Stimulated activated CD4-positive, alpha-beta T cell treated with anti-CD3 and anti-CD28 coated beads, Interleukin-1b, Interleukin-23, amount 100 ng/mL, for 4 hours (primary cell): ENCODE measurements around the gene RNF14.

Experiments
- DNase-seq, 2 donors: peaks; one replicate each; pipeline ENCODE4 v3.0.0-alpha.2; 2020; ENCODE audit warnings: low read depth in 2 of 2

RNF14 gene

DNA sequence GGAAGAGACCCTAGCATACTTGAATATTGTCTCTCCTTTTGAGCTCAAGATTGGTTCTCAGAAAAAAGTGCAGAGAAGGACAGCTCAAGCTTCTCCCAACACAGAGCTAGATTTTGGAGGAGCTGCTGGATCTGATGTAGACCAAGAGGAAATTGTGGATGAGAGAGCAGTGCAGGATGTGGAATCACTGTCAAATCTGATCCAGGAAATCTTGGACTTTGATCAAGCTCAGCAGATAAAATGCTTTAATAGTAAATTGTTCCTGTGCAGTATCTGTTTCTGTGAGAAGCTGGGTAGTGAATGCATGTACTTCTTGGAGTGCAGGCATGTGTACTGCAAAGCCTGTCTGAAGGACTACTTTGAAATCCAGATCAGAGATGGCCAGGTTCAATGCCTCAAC is 9.5 kb downstream of the RNF14 start:
- no peak for DNase-seq

DNA sequence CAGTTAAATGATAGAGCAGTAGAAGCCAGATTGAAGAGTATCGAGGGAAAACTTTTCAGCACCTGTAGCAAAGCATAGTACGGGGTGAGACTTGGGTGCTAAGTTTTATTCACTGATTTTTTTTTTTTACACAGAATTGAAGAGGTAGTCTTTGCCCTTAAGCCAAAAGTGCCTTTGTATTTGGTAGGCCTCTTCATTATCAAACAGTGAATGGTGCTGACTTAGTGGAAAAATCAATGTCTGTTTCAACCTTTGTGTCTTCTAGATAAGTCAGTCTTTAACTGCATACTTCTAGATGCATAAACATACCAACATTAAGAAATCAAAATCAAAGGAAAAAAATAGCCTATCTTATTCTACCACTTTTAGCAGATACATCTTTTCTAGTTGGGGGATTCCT is 13.7 kb downstream of the RNF14 start:
- DNase-seq = no peak

DNA sequence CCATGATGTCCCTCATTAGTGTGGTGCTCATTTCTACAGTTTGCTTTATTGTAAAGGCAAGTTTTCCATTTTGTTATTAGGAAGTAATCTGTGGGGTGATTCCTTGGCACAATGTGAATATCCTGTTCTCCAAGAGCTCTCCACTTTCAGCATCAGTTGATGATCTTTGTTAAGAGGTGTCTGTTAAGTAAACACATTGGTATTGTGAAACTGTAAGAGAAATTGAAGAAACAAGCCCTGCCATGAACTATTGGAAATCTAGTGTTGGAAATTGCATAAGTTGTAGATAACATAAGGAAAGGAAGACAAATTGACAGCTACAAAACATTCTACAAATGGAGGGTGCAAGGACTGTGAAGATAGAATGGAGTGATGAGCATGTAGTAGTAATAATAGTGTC is 17.2 kb downstream of the RNF14 start:
- DNase-seq = no peak

DNA sequence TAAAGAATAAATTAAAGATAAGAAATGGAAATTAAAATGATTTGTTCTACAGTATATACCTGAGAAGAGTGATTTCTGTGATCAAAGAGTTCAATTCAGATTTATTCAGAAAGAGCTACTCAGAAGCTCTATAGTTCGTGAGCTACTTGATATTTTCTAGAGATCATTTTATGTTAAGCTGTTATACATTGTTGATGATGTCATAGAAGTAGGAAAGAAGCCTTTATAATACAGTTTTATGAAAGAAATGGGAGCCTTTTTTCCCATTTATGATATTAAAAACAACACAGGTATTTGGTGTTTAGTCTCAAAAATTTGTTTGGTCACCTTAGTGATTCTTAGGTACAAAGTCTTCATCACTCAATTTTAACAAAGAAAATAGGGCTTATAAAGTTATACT is 20.8 kb downstream of the RNF14 start:
- DNase-seq = no peak

DNA sequence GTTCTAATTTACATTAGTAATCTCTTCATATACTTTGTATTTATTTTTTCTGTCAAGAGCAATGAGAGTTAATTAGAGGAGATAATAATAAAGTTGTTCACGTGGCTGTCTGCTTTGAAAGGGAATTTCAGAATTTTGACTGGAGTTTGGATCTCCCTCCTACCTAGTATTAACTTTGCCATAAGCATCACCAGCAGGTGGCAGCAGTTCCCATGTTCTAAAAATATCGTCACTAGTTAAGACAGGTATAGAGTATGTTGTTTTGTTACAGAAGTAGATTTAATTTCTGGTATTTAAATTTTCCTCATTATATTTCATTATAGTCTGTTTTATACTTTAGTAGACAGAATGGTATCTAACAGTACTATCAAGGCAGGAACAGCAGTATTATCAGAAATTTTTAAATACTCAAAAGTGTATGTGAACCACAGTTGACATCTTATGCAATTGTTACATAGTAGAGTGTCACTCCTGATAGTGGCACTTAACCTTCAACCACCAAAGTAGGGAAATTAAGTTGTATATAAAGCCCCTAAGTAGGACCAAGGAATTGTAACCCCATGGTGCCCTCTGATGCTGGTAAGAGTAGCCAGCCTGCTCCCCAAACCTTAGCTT is 23.6 kb downstream of the RNF14 start:
- DNase-seq = peak; percentile 73 to 83

DNA sequence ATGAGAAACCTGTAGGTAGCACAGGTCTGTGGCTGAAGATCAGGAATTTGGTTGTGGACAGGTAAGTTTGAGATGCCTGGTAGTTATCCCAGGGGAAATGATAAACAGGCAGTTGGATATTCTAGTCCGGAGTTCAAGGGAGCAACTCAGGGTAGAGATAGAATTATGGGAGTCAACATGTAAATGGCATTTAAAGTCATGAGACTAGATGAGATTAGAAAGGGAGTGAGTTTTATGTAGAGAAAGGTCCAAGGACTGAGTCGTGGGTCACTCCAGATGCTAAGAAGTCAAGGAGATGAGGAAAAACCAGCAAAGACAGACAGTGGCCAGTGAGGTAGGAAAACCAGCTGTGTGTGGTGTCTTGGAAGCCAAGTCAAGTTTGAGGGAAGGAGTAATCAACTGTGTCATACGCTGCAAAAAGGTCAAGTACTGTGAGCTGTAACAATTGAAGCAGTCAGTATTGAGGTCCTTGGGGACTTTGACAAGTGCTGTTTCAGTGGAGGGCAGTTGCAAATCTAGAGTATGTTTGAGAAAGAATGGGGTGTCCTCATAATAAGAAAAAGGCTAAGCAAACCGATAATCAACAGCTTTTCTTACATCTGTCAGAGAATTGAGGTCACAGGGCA is 25.7 kb downstream of the RNF14 start:
- no peak for DNase-seq

DNA sequence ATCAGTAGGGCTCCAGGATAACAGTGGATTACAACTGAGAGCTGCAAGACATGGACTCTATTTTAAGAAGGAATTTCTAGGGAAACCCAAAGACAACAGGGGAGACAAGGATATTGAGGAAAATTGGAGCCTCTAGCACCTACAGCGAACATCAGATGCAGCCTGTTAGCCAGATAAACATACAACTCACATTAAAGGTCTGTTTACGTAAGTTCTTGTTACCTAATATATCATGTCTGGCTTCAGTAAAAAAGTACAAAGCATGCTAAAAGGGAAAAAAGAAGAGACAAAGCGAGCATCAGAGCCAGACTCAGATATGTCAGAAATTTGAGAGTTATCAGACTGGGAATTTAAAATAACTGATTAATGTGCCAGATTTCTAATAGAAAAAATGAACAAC is 26.8 kb downstream of the RNF14 start:
- DNase-seq = no peak

DNA sequence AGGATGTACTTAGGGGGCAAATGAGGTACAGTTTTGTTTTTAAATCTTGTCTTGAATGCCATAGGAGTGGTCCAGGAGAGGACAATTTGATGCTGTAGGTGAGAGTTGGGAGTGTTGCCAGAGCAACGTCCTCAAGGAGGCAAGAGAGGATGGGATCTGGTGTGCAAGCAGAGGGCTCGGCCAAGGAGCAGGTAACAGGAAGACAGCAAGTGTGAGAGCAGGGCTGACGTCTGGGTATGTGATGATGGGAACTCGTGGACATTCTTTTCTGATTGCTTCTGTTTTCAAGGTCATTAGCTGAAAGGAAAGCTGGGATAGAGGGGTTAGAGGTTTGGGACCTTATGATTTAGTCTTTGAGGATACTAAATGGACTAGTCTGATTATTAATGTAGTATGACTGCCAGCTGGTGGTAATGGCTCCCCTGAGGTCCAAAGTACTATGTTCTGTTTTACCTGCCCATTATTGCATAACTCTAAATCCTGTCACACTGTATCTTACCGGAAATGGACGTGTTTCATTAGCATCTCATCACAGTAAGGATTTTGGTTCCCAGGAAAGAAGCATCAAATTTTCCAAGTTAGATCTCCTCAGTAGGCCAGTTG is 28.6 kb downstream of the RNF14 start:
- DNase-seq = no peak

DNA sequence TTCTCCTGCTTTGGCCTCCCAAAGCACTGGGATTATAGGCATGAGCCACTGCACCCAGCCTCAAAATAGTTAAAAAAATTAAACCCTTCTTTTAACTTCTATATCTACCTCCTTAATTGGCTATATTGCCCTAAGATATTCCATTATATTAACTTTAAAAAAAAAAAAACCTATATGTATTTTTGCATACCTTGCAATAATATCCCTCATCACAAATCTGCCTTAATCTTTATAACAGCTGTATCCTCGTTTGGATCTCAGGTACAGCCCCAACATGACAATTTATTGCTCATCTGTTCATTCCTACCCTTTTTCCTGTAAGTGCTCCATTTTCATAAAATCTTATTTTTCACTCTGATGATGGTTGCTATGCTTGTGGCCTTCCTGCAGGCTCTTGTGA is 31.3 kb downstream of the RNF14 start:
- no peak for DNase-seq

DNA sequence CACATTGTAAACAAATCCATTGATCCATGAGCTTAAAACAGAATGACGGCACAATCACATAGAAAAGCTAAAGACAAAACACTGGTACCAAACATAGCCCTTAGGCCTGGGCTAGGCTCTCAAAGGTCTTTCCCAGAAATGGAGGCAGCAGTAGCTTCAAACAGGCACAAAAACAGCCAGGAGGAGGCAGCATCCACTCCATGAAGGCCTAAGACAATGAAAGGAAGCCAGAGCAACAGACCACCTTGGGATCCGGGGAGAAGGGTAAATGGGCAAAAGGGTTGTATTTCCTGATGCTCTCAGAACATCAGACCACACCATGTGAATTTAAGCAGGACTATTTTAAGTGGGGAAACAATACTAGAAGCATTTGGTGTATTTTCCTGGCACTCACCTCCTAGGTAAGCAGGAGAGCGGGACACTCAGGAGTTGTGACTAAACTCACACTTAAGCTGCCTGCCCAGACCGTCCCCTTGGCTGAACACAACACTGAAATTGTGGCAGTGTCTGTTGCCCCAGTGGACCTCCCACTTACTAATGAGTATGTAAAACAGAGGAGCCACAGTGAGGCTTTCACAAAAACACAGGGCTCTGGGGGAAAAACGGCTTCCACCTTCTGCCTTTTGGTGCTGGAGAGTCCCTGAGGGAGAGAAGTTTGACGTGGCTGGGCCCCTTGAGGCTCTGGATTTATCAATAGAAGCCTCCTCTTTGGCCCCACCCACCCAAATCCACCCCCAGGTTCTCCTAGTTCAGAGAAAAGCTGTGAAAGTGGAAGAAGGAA is 32.0 kb downstream of the RNF14 start:
- DNase-seq = no peak

DNA sequence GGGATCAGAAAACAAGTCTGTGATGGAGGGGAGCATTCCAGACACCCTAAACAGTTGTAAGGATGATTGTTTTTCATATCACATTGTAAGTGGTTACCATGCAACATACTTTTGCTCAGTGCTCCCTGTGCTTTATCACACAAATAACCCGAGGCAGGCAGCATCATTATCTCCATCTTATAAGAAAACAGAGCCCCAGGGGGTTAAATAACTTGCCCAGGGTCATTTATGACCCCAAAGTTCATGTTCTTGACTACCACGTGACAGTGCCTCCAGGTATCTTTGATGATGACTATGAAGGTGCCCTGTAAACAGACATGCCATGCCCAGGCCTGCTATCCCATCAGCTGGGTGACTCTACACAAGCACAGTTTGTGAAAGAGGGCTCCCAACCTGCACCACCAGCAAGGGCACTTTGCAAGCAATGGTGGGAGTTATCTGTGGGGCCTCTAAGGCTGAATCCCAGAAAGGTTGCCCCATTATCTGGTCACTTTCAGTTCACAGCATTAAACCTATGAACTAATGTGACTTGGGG is 34.4 kb downstream of the RNF14 start:
- no peak for DNase-seq

DNA sequence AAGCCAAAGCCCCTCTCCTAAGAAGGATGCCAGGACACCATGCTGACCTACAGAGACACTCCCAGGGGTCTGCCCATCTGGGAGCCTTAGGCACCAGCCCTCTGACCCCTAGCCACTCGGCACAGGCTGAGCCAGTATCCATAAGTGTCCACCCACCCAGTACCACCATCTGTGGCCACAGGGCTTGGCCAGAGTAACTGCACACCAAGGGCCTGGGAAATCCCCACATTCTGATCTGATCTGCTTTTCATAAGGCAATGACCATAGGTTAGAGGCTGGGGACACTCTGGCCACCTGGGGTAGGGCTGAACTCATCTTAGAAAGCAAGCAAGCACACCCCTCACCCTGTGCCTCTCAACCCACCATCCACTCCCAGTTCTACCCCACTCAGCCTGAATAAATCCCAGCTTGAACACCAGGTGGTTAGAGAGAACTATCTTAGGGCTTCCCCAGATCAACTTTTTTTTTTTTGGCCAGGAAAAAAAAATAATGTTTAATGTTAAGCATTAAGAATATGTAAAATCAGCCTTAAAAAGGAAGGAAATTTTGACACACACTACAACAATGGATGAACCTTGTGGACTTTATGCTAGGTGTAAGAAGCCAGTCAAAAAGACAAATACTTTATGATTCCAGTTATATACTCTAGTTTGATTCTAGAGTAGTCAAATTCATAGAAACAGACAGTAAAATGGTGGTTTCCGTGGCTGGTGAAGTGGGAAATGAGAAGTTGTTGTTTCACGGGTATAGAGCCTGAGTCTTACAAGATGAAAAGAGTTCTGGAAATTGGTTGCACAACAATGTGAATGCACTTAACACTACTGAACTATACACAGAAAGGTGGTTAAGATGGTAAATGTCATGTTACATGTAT is 37.7 kb downstream of the RNF14 start:
- no peak for DNase-seq

DNA sequence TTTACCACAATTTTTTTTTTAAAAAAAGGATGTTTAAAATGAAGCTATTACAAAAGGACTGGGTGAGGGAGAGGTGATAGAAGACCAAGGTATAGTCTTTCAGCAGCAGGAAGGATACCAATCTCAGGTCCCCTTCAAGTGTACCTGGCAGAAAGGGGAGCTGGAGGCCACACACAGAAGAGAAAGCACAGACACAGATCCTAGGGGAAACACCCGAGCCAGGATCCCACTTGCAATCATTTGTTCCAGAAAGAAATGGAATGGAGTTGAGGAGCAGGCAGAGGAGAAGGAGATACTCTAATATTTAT is 38.3 kb downstream of the RNF14 start:
- DNase-seq = no peak

DNA sequence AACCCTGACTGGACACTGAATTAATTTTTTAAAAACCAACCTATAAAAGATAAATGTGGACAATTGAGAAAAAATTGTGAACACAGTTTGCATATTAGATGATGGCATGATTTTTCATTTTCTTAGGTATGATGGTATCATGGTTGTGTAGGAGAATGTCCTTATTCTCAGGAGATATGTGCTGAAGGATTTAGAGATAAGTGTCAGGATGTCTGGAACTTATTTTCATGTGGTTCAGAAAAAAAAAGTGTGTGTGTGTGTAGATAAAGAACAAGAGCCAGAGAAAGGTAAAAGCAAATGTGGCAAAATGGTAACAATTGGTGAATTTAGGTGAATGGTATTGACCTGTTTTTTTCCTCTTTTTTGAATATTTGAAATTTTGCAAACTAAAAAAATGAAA is 39.9 kb downstream of the RNF14 start:
- no peak for DNase-seq

DNA sequence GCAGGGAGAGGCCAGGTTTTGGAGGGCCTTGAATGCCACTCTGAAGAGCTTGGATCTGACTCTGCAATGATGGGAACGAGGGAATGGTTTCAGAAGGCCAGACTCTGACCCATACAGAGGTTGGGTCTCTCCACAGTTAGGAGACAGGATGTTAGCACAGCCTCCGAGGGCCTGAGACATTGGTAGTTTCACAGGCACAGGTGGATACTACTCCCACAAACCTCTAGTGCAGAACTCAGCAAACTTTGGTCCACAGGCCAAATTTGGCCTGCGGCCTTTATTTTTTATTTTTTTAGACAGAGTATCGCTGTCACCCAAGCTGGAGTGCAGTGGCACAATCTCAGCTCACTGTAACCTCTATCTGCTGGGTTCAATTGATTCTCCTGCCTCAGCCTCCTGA is 41.0 kb downstream of the RNF14 start:
- no peak for DNase-seq

DNA sequence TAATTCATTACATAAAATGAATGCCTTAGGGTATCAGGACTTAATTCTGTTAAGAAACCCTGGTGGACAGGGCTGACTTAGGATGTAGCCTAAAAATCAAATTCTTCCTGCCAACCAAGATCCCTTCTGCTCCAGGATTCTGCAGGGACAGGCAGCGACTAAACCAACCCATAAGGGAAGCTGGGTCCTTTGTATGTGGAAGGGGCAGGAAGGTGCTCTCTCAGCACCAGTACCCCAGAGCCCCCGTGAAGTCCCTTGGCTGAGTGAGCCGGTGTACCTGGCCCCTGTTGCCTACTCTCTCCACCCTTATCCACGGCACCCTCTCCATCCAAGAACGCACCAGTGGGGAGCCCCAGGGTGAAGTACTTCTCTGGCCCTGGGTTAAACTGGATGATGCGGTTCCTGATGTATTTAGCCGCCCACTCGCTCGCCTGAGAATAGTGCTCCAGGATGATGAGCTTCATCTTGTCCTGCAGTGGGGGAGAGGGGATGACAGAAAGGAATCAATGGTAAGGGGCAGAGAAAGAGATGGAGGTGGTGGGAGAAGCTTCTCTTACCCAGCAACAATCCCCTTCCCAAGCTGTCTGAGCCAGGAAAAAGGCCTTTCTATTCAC is 42.8 kb downstream of the RNF14 start:
- DNase-seq = no peak

DNA sequence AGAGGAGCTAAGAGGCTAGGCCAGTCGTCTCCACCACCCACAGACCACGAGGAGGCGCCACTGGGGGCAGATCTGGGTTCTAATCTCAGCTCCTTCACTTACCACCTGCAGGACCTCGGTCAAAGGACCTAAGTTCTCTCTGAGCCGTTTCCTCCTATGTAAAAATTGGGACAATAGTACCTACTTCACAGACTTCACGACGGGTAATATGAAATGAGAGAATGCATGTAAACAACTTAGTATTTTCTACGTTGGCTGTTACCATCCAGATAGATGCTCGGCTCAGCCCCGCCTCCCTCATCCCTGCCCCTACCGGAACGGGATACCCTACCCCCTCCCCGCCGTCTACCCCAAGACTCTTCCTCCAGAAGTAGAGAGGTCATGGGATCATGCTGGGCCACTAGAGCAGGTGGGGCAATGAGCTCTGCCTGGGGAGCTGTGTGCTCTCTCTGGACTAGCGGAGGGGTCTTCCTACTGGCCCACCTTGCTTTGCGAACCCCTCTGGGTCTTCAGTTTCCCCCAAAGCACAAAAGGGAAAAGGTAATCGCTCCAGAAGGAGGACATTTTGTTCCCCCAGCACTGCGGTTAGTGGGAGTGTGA is 43.4 kb downstream of the RNF14 start:
- DNase-seq = peak; percentile 65

DNA sequence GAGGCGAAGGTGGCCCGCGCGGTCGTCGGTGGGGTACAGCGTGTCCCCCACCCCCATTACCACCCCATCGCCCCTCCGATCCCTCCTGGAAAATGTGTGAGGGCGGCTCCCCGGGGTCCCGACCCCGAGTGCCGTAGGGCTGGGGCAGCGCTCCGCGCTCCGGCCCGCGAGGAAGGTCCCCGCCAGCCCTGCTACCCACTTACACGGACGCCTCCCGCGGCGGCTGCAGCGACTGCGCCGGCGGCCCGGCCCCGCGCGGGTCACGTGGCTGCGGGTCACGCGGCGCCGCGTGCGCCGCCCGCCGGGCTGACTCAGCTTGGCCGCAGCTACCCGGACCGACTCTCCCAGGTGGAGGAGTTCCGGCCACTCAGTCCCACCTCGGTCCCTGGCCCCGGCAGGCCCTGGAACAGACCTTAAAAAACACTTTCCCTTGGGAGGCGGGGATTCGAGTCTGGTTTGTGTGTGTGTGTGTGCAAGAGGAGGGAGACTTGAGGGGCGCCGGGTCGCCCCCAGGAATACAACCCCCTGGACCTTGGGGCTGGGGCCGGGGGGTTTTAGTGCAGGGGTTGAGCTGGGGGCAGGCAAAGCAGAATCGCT is 44.0 kb downstream of the RNF14 start, which contains the start of gene GNPDA1:
TSS of gene GNPDA1 (minus strand) at position 236 of the 597 bp plus-strand sequence. CDS start 992 bp downstream, outside the sequence.
- peak; percentile 48 to 66 for DNase-seq

DNA sequence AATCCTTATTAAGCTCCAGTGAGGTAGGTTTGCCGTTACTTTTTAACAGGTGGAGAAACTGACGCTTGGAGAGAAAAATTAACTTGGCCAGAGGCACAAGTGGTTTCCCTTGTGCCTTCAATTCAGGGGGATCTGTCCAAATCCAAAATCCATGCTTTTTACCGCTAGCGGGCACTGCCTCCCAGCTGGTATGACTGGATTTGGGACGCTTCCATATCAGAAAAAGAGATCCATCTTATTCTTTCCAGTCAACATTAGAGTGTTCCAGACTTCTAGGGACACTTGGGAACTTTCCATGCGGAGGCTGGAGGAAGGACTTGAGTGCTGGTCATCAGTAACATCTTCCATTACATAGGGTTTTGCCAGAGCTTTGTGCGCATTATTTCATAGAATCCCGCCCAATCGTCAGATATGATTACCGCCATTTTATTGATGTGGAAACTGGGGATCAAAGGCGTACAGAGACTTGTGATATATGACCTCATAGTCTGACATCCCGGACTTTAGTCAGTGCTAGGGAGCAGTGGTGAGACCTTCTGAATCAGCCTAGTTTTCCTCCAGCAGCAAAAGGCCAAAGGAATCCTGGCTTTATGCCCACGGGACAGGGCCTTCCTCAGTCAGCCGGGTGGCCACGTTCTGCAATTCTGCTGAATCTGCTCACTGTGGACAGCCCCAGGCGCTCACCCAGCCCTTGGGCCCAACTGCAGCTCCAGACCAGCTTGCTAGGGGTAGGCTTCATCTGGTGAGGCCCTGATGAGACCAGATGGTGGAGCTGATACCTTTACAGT is 45.0 kb downstream of the RNF14 start:
- no peak for DNase-seq
